HCT116 (cell line): ENCODE results near the gene TREM1.
"Not testable (repeated sequence)": the region's sequence is repeated elsewhere in the genome, so short reads cannot be mapped to it uniquely, and the experiment has no call there.

ENCODE experiments used
- ELF1 ChIP-seq: IDR thresholded peaks from 2 replicates; pipeline ENCODE4 v1.6.1; 2012; ENCODE audit warnings: low read depth, borderline replicate concordance
- EZH2 ChIP-seq: fragments of 200-600 bp; sonication (generic); IDR thresholded peaks from 2 replicates; pipeline ENCODE4 v1.6.1; 2017; ENCODE audit warnings: antibody characterized with exemption, mixed run types
- TF ChIP-seq, protein P1 (sequence below), 3 experiments: fragments of 200-600 bp in 1 of 3; sonication (generic) in 1 of 3; IDR thresholded peaks in 2 of 3; conservative IDR thresholded peaks in 1 of 3; 2 replicates each; pipeline ENCODE4 v1.5.1; 2012 to 2017; ENCODE audit warnings: low read depth in 2 of 3, low read length in 2 of 3, antibody characterized with exemption in 1 of 3, borderline replicate concordance in 1 of 3, control low read depth in 1 of 3, mild to moderate bottlenecking in 1 of 3, mixed read lengths in 1 of 3, mixed run types in 1 of 3, moderate library complexity in 1 of 3; ENCODE audit not compliant: insufficient read depth in 1 of 3

DNA sequence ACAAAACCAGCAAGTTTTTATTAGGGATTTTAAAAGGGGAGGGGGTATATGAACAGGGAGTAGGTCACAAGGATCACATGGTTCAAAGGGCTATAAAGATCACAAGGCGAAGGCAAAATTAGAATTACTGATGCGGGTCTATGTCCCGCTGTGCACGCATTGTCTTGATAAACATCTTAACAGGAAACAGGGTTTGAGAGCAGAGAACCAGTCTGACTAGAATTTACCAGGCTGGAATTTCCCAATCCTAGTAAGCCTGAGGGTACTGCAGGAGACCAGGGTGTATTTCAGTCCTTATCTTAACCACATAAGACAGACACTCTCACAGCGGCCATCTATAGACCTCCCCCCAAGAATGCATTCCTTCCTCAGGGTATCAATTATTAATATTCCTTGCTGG is 10.8 kb upstream of the TREM1 start:
- TF ChIP-seq, protein P1, sequence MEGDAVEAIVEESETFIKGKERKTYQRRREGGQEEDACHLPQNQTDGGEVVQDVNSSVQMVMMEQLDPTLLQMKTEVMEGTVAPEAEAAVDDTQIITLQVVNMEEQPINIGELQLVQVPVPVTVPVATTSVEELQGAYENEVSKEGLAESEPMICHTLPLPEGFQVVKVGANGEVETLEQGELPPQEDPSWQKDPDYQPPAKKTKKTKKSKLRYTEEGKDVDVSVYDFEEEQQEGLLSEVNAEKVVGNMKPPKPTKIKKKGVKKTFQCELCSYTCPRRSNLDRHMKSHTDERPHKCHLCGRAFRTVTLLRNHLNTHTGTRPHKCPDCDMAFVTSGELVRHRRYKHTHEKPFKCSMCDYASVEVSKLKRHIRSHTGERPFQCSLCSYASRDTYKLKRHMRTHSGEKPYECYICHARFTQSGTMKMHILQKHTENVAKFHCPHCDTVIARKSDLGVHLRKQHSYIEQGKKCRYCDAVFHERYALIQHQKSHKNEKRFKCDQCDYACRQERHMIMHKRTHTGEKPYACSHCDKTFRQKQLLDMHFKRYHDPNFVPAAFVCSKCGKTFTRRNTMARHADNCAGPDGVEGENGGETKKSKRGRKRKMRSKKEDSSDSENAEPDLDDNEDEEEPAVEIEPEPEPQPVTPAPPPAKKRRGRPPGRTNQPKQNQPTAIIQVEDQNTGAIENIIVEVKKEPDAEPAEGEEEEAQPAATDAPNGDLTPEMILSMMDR (IDR thresholded peaks at IDR 0.05 in 2 of 3, conservative IDR thresholded peaks at IDR 0.05 in 1 of 3; ENCODE audit: borderline replicate concordance in 1 of 3, insufficient read depth in 1 of 3, low read depth in 2 of 3, low read length in 2 of 3), result not testable (repeated sequence)
- TF ChIP-seq ELF1, EZH2: not testable (repeated sequence)
